22Rv1 (cell line): ENCODE results near the gene CAPZB.

Experiments used
- H3K27ac ChIP-seq: fragments of 450-650 bp; 2 replicates; pipeline ENCODE4 v1.5.1; 2017
- ZFX ChIP-seq: fragments of 450-650 bp; IDR thresholded peaks from 2 replicates; pipeline ENCODE4 v1.6.1; 2017; ENCODE audit warnings: antibody characterized with exemption, borderline replicate concordance
- TF ChIP-seq, protein P1 (sequence below): fragments of 450-650 bp; IDR thresholded peaks from 2 replicates; pipeline ENCODE4 v1.5.1; 2017; ENCODE audit warnings: mild to moderate bottlenecking

CAPZB gene

DNA sequence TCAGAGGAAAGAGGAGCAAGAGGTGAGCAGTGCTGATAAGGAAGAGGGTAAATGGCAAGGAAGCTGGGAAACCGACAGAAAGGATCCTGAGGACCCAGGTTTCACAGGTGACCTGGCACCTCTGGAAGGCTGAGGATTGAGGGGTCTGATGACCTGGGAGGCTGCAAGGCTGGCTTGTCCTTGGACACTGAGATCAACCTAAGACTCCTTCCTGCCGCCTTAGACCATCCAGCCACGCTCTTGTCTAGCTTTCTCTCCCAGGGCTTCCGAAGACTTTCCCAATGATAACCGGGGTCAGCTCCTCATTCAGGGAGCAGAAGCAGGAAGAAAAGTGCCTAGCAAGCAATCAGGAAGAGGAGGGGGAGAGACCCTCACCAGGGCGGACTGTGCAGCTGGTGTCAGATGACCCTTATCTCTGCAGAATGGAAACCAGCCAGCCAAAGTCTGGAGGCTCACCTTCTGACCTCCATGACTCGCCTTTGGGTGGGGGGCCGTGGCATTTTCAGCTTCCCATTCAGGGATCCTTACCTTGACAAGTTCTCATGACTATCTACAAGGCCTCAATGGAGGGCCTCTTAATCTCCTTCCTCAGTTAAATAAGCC is 77.7 kb downstream of the CAPZB start:
- no peak overlapping the region for H3K27ac ChIP-seq

DNA sequence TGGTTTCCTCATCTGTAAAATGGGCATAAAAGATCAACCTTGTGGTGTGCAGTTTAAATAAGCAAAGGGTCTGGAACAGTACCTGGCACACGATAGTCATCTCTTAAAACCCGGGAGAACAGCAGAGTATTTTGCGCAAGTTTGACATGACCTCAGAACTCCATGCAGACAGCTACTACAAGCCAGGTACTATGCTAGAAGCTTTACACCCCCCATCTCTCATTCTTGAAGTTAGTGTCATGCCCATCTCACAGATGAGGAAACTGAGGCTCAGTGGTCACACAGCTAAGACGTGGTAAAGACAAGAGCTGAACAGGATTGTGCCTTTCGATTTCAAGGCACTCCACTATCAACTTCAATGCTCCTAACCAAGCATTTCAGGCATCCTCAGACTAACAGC is 78.7 kb downstream of the CAPZB start:
- TF ChIP-seq, protein P1, sequence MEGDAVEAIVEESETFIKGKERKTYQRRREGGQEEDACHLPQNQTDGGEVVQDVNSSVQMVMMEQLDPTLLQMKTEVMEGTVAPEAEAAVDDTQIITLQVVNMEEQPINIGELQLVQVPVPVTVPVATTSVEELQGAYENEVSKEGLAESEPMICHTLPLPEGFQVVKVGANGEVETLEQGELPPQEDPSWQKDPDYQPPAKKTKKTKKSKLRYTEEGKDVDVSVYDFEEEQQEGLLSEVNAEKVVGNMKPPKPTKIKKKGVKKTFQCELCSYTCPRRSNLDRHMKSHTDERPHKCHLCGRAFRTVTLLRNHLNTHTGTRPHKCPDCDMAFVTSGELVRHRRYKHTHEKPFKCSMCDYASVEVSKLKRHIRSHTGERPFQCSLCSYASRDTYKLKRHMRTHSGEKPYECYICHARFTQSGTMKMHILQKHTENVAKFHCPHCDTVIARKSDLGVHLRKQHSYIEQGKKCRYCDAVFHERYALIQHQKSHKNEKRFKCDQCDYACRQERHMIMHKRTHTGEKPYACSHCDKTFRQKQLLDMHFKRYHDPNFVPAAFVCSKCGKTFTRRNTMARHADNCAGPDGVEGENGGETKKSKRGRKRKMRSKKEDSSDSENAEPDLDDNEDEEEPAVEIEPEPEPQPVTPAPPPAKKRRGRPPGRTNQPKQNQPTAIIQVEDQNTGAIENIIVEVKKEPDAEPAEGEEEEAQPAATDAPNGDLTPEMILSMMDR, result no peak
- TF ChIP-seq ZFX, result no peak
- H3K27ac ChIP-seq, result no peak overlapping the region

More for the DNA sequence above, 77.7 kb downstream of the CAPZB start:
- TF ChIP-seq ZFX, result no peak
- TF ChIP-seq, protein P1, result no peak

DNA sequence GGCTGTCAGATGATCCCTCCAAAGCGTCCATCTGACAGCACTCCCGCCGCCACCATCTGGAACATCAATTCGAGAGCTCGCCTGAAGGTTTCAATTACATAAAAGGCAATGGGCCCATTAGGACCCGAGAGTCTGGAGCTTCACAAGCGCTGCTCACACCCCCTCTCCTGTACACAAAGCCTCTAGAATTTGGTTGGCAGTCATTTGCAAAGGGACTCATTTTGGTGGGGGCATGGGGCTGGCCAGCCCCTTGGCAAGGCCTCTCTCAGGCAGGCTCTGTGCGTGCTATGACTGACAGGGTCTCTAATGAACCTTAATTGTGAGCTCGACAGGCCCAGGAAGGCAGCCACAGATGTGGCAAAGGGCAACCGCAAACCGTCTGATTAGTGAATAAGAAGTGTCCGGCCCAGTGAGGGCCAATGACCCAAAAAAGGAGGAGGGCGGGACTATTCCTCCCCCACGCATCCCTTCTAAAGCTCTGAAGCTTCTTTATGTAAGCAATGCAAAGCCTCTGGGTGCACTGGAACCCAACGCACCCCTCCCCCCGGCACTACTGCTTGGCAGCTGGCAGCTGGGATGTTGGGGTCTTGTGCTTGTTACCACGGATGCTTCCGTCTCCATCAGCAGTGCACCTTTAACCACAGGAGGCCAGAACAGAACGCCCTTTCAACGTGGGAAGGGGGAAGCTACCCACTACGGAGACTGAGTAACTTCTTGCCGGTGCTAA is 79.4 kb downstream of the CAPZB start:
- H3K27ac ChIP-seq, result no peak overlapping the region
- TF ChIP-seq ZFX, result no peak
- TF ChIP-seq, protein P1, result no peak

DNA sequence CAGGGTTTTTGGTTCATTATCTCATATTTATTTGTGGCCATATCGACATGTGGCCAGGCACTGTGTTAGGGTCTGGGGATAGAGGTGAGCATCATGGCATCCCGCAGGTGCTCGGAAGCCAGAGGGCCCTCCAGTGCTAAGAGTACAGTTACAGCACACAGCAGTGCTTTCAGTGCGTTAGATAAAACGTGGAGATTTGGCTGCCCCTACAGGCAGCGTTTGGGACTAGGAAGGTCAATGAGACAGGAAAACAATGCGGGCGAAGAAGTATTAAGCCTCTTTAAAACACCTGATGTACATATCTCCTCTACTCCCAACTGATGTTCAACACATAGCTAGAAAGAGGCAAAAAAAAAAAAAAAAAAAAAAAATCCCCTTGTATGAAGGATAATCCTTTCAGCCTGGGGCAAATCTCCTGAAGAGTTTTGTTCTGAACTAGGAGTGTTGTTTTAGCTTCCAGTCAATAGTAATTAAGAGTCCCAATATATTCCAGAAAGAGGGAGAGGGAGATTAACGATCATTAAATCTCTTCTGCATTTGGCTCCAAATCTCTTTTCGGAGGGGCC is 80.1 kb downstream of the CAPZB start:
- H3K27ac ChIP-seq, result no peak overlapping the region
- no peak for TF ChIP-seq ZFX
- TF ChIP-seq, protein P1, result no peak

DNA sequence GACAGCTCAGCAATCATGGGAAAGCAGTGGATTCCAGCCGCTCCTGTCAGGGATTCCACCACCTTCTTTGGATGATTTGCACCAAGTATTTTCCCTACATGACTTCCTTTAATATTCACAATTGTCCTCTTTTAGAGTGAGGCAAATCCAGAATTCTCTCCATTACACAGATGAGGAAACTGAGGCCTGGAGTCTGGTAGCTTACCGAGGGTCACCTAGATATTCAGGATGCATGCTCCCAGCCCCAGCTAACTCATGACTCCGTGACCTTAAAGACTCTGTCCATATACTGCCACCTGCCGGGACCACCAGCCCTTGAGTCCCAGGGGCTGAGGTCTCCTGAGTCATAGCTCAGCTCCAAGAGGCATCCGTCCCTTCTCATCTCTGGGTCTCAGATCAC is 80.6 kb downstream of the CAPZB start:
- no peak overlapping the region for H3K27ac ChIP-seq
- TF ChIP-seq, protein P1, result no peak
- TF ChIP-seq ZFX, result no peak

DNA sequence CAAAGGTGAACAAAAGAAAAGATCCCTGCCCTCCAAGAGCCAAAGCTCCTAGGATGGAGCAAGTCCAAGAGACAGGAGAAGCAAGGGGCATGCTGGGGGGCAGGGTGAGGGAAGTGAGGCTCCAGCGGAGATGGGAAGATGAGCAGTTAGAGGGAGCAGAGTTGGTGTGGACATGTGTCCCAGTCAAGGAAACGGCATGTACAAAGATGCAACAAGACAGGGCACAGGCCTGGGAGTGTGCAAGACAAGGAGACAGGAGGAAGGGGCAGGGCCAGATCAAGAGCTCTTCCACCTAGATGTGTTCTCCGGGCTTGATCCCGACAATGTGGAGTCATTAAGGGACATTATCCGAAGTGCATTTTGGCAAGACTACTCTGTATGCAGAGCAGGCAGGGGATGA is 82.1 kb downstream of the CAPZB start:
- no peak overlapping the region for H3K27ac ChIP-seq

More for the DNA sequence above, 82.1 kb downstream of the CAPZB start:
- no peak for TF ChIP-seq ZFX
- TF ChIP-seq, protein P1, result no peak
